ENCODE data around the gene NEK11.

DNA sequence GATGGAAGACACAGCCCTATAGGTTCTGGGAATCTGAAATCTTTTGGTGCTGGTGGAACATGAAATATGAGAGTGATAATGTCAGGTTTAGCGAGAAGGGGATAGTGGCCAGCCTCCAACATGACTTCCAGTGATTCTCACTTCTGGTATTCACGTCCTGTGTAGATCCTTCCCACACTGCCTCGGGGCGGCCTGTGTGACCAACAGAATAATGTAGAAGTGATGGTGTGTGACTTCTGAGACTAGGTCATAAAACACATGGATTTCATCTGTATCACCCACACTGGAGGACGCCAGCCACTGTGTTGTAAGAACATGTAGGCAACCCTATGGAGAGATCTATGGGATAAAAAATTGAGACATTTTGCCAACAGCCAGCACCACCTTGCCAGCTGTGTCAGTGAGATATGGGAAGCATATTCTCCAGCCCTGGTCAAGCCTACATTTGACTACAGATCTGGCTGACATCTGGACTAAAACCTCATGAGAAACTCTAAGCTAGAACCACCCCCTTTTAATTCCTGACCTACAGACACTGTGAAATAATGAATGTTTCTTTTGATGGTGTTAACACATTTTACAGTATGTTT is 329.4 kb downstream of the NEK11 start:
- TF ChIP-seq POLR2A (IDR thresholded peaks at IDR 0.05; ENCODE audit: low read depth, low read length) (no peak), POLR2AphosphoS5 (IDR thresholded peaks at IDR 0.05; ENCODE audit: low read depth, low read length) (no peak), TAF1 (IDR thresholded peaks at IDR 0.05; ENCODE audit: borderline replicate concordance, low read depth, low read length) (no peak)
